GM19025 (cell line): Measurements from ENCODE around the gene USP49.
"Not testable (repeated sequence)": the region's sequence is repeated elsewhere in the genome, so short reads cannot be mapped to it uniquely, and the experiment has no call there.

Source experiments
- ATAC-seq: cut with Tn5 transposase; IDR thresholded peaks from one replicate; pipeline ENCODE4 v1.9.1; 2021; ENCODE audit warnings: mild to moderate bottlenecking, low read depth, moderate library complexity; ENCODE audit not compliant: unreplicated experiment

The USP49 gene

DNA sequence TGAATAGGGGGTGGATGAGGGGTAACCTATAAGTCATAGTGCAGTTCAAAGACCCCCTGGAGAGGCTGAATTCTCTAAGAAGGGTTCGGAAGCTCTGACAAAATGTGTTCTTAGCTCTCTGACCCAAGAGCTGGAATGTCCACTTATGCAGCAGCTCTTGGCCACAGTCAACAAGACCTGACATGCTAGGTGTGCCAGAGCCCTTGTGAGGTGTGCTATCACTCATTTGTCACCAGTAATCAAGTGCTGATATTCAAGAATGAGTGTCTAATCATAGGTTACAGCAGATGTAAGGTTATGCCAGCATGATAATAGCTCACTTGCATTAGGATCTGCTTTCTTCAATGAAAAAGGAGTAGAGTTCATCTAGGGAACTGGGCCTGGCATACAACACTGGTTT, 79.6 kb downstream of the USP49 start:
- ATAC-seq: no peak

- no peak for ATAC-seq
These were observed 80.5 kb downstream of the USP49 start for GRCh38 chr6:41814629-41815028.

DNA sequence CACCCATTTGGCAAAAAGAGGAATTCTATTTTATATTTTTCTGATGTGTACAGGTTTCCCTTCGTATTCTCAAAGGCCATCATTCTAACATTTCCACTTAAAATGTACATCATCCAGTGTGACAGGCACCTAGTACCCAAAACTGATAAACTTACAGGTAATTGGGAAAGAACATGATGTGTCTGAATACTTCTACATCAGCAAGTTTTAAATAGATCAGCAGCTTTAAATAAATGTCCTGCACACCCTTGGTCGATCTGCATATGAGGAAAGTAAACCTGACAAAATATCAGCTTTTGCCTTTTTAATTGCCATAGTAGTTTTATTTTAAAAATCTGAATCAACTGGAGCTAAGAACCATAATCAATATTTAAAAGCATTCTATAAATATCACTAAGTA, 81.2 kb downstream of the USP49 start:
- no peak for ATAC-seq

DNA sequence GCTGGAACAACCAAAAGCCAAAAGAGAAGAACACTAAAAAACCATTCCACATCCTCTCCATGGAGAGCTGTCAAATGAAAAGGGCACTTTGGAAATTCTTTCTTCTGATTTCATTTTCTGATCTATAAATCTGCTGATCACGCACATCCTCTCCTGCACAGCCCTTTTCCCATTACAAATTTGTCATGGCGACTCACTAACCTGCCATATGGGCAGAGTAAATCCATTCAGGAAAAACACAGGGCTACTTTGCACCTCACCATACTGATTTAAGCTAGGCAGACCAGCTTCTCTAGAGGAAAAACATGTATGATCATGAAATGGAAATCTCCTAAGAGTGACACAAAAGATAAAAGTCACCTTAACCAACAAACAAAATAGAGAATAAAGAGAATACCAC, 81.7 kb downstream of the USP49 start:
- no peak for ATAC-seq

- ATAC-seq: not testable (repeated sequence)
These were observed 83.2 kb downstream of the USP49 start for GRCh38 chr6:41811946-41812345.

DNA sequence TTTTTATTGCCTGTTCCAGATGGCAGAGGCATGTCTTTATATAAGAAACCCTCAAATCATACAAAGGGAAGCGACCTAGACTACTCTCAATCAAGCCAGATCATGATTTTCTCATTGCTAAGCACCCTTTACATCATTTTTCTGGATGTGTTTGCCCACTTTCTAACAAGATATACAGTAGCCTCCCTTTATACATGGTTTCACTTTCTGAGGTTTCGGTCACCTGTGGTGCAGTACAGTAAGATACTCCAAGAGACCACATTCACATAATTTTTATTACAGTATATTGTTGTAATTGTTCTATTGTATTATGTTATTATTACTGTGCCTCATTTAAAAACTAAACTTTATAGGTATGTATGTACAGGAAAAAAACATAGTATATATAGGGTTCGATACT, 84.1 kb downstream of the USP49 start:
- no peak for ATAC-seq

GRCh38 chr6:41805830-41806774, 89.1 kb downstream of the USP49 start:
- ATAC-seq: no peak

GRCh38 chr6:41801380-41801779, 93.8 kb downstream of the USP49 start:
- no peak for ATAC-seq

DNA sequence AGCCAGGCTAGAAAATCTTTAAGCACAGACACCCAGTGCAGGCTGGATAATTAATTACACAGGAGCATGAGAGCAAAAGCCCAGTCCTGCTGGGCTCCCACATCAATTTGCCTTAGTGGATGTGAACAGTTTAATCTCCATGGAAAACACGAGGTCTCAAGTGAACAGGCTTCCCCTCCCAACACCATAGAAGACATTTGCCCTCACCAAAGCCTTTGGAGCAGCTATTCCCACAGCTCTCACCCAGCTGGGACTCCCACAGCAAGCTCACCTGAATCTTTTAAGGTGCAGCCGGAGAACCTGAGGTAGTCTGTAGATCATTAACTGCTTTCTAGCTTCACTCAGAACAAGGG, 95.6 kb downstream of the USP49 start:
- ATAC-seq: no peak

- no peak for ATAC-seq
These were observed 96.1 kb downstream of the USP49 start for GRCh38 chr6:41798901-41799558.

- no peak for ATAC-seq
These were observed 98.7 kb downstream of the USP49 start for GRCh38 chr6:41796474-41796873.

DNA sequence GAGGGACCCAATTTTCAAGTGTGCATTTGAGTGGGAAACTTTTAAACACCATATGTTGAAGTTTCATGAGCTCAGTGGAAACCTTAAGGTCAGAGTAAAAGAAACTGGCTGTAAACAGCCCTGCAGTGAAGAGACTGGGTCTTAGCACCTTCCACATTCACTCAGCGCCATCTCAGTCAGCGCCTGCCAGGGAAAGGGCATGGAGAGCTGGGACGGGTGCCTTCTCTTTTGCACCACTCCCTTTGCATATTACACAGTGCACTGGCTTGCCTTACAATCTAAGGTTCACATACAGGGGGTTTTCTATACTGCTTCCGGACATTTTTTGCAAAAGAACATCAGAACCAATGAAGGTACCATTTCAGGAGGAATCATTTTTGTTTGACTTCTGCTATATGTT, 103.2 kb downstream of the USP49 start:
- no peak for ATAC-seq

- ATAC-seq: no peak
These were observed 103.9 kb downstream of the USP49 start for GRCh38 chr6:41791305-41791704.

DNA sequence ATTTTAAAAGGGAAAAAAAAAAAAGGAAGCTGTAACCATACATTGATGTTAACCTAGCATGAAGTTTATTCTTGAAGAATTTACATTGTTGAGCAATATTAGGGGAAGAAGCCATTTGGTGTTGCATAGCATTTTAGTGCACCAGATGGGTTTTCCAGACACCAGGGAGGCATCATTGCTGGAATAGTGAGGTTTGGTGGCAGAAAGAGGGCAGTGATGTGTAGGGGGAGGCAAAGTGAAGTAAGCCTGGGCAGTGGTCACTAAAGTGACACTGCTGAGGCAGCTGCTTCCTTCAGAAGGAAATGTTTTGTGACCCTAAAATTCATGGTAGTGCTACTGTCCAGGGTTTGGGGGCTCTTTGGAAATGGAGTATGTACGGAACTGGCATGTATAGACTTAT, 105.1 kb downstream of the USP49 start:
- ATAC-seq: no peak

DNA sequence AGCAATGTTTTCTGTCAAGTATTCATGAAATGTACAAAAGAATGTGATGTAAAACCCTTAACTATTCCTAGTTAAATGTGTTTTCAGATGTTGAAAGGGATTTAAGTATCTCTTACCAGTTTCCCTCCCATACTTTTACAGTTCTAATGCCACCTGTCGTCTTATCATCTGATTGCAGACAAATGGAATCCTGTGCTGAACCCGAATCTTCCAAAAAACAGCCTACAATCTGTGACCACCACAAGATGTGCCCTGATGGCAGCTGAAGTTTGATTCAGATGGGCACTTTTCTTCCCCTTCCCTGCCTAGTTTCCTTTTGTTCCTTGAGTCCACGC, 105.8 kb downstream of the USP49 start:
- no peak for ATAC-seq

GRCh38 chr6:41787219-41787917, 107.8 kb downstream of the USP49 start, which contains the start of gene TOMM6:
Gene TOMM6 (plus strand): TSS chr6:41787694. CDS start chr6:41787698, 4 bp downstream.
- ATAC-seq: peak; percentile 73

GRCh38 chr6:41786451-41787218, 108.5 kb downstream of the USP49 start:
- peak; percentile 71 for ATAC-seq

DNA sequence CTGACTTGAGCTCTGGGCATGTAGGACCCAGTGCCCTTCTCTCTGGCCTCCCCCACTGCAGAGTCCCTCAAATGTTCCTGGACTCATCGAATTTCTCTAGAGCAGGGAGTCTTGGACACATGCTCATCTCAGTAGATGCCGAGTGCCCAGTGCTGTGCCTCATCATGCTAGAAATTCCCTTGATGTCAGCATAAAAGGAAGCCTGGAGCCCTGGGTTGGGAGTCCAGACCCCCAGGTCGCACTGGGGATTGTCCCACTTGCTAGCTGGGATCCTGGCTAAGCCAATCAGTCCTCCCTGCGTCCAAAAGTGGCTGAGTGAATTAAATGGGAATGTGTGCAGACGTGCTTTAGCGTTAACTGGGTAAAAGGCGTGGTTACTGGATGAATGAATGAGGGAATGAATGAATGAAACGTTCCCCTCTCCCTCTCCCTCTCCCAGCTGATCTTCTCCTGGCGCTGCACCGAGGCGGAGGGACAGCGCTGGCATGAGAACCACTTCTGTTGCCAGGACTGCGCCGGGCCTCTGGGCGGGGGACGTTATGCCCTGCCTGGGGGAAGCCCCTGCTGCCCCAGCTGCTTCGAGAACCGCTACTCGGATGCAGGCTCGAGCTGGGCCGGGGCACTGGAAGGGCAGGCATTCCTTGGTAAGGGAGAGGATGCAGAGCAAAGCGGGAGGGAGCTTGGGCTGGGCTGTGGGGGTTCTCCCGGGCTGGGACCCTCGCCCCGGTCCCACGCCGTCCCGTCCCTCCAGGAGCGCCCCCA, 109.3 kb downstream of the USP49 start:
- peak; percentile 4 for ATAC-seq

- ATAC-seq: no peak
These were observed 109.9 kb downstream of the USP49 start for GRCh38 chr6:41785254-41785653.
